Measurements from ENCODE around the gene ADARB2. TPM values are rescaled to one million over a fixed set of nuclear protein-coding genes. Genes with fewer than 3 reads are reported as not detected.

Gene ADARB2
- total and polyA plus RNA-seq, 2 experiments from 2014 or later, result 2.0 to 5.0 TPM

GRCh38 chr10:1399431-1400100, 337.8 kb downstream of the ADARB2 start:
- Mint-ChIP-seq H3K4me1 (peaks cover 14% of the 10 kb centered on the region), H3K4me3 (no peak overlapping the region), H3K27ac (peak overlapping the region; percentile 21; the same call in 1 of the 2 replicates), H3K9me3 (no peaks in the 10 kb centered on the region), H3K36me3 (ENCODE audit: low read depth) (no peaks in the 10 kb centered on the region), H3K27me3 (ENCODE audit: insufficient read depth, low read depth, poor library complexity) (peaks cover 6% of the 10 kb centered on the region)
- DNase-seq (ENCODE audit: low spot score), result no peak
- TF ChIP-seq ZNF114 (CRISPR knock-in tag; IDR thresholded peaks at IDR 0.05) (no peak), JUNB (IDR thresholded peaks at IDR 0.05; ENCODE audit: unreplicated experiment) (no peak), CTCF (conservative IDR thresholded peaks at IDR 0.05; ENCODE audit: low read depth in 2 of 2) (no peak), ETS1 (IDR thresholded peaks at IDR 0.05) (no peak), NANOG (IDR thresholded peaks at IDR 0.05; ENCODE audit: borderline replicate concordance) (no peak), CREB1 (CRISPR knock-in tag; IDR thresholded peaks at IDR 0.05; ENCODE audit: low read depth) (no peak), ZNF462 (CRISPR knock-in tag; IDR thresholded peaks at IDR 0.05) (no peak), EZH2 (IDR thresholded peaks at IDR 0.05; ENCODE audit: low read depth, unreplicated experiment) (no peak), POLR2AphosphoS5 (IDR thresholded peaks at IDR 0.05; ENCODE audit: low read depth) (no peak), EZH2phosphoT487 (IDR thresholded peaks at IDR 0.05; ENCODE audit: unreplicated experiment) (no peak), STAT1 (IDR thresholded peaks at IDR 0.05; ENCODE audit: unreplicated experiment) (no peak), REST (IDR thresholded peaks at IDR 0.05; ENCODE audit: unreplicated experiment) (no peak), ZNF331 (CRISPR knock-in tag; IDR thresholded peaks at IDR 0.05; ENCODE audit: low read depth) (no peak)
- no peaks in the 10 kb centered on the region for H3K36me3 ChIP-seq (ENCODE audit: insufficient read depth)
- H3K4me1 ChIP-seq (ENCODE audit: insufficient read depth), result no peaks in the 10 kb centered on the region
- no peak overlapping the region for H2AFZ ChIP-seq
- H3K4me3 ChIP-seq, result no peak overlapping the region
- H3K27me3 ChIP-seq (ENCODE audit: insufficient read depth), result no peaks in the 10 kb centered on the region
- no peaks in the 10 kb centered on the region for H3K9me2 ChIP-seq (ENCODE audit: insufficient read depth)
- H3K4me2 ChIP-seq, result no peak overlapping the region
- no peak for ATAC-seq
- H3F3A ChIP-seq (replicated peaks; ENCODE audit: low read depth), result no peaks in the 10 kb centered on the region
- H4K20me1 ChIP-seq (replicated peaks; ENCODE audit: insufficient read depth), result no peaks in the 10 kb centered on the region
- no peaks in the 10 kb centered on the region for H3K79me2 ChIP-seq (replicated peaks; ENCODE audit: insufficient read depth)
- H3K27ac ChIP-seq (ENCODE audit: low read depth), result no peak overlapping the region
